Pancreas (tissue), 10 donors: ENCODE data around the gene ANXA3. TPM values are rescaled to one million over a fixed set of nuclear protein-coding genes. Genes with fewer than 3 reads are reported as not detected.
A peak's percentile ranks its signal among the peaks of the same experiment; 100 is the strongest.

Experiments used
- ATAC-seq, 4 donors: fragments of 200-7000 bp; cut with Tn5 transposase; one replicate each; pipeline versions ENCODE4 v1.8.0 to v1.9.1; 2020; ENCODE audit warnings: mild to moderate bottlenecking in 4 of 4, moderate library complexity in 4 of 4
- DNase-seq, 6 donors: peaks; one replicate each; pipeline ENCODE4 v3.0.0-alpha.2; 2020
- FAIRE-seq: peaks from 2 replicates; lab custom pipeline; 2012; peaks lifted over from hg19 to GRCh38; lab: Jason Lieb, UNC
- H3K27ac ChIP-seq, 4 donors: fragments of 200-600 bp; sonication (generic); 1 replicate in 3 of 4; 2 replicates in 1 of 4; pipeline versions ENCODE4 v1.5.0 to v1.8.0; 2020
- H3K27me3 ChIP-seq, 4 donors: fragments of 200-600 bp; one replicate each; pipeline ENCODE4 v1.8.0; 2021
- H3K36me3 ChIP-seq, 3 donors: fragments of 200-600 bp; sonication (generic) in 1 of 3; one replicate each; pipeline versions ENCODE4 v1.5.0 to v1.8.0; 2020 to 2021
- H3K4me1 ChIP-seq, 3 donors: fragments of 200-600 bp; one replicate each; pipeline ENCODE4 v1.8.0; 2021
- H3K4me3 ChIP-seq, 4 donors: fragments of 200-600 bp; sonication (generic) in 2 of 4; one replicate each; pipeline versions ENCODE4 v1.5.0 to v1.8.0; 2020 to 2021
- H3K9me3 ChIP-seq, 4 donors: fragments of 200-600 bp; one replicate each; pipeline ENCODE4 v1.8.0; 2021
- CTCF ChIP-seq, 4 donors: fragments of 200-600 bp; sonication (generic) in 3 of 4; IDR thresholded peaks; one replicate each; pipeline versions ENCODE4 v1.5.0 to v1.8.0; 2021; ENCODE audit warnings: antibody characterized with exemption in 4 of 4
- WGBS, 2 donors: extraction: QIAGEN DNeasy Blood & Tissue Kit; methylation state at CpG; one replicate each; pipeline ENCODE4 v1.1.7; 2013; 5-methylcytosine and 5-hydroxymethylcytosine counted together
- intact Hi-C, 3 donors: fragments of 100-400 bp; cut with DNase I; formaldehyde crosslinking; loops; one replicate each; pipeline versions ENCODE4 v1.11.1 to v1.14.2; 2022
- polyA plus RNA-seq, 2 donors: library from polyadenylated mRNA; stranded (reverse); fragments of 200-250 nt; gene quantifications; one replicate each; pipeline ENCODE4 v1.2.3, GENCODE V29; 2013
- total RNA-seq, 6 donors: library from RNA; stranded (reverse); fragmentation: NEBNext Ultra II Directional in 4 of 6; extraction: Animal tissue kit (Norgen Biotek cat#: 25700) in 4 of 6; gene quantifications; one replicate each; pipeline versions ENCODE4 v1.2.1 to v1.2.4, GENCODE V29; 2021 to 2023
- donor health status: healthy with polysubstance abuse.
- donor health status: DM: no; HTN: no; CAD: no; lungs with moderate emphysema.
- donor health status: DM: no; HTN: no; CAD: no.
- donor health status: control.
- donor health status: control.
- donor health status: Bipolar disorder and iron deficiency.
- donor health status: DM: yes; HTN: yes; CAD: no.
- donor health status: DM: no; HTN: no; CAD: no.
- donor health status: DM: no; HTN: no; CAD: no.
- donor health status: DM: yes; HTN: yes; CAD: no.

ANXA3 gene
- total and polyA plus RNA-seq, 8 donors: 18.7 to 64.8 (median 29.6) TPM

- TF ChIP-seq CTCF (IDR thresholded peaks at IDR 0.05): no peak
- intact Hi-C loops: loop anchor here in 1 of 3 donors (10.0 kb wide), 1 partner anchor 262 kb away; no protein-coding TSS in a partner anchor
- H3K4me3 ChIP-seq: no peak overlapping the region
- FAIRE-seq: no peak
- H3K36me3 ChIP-seq: no peaks in the 10 kb centered on the region
- no peaks in the 10 kb centered on the region for H3K4me1 ChIP-seq
- H3K27ac ChIP-seq: no peak overlapping the region
- WGBS, 2 donors: 74 to 79% methylated on average over 3 of the region's 3 CpGs
- no peak for DNase-seq
- peak in 2 of 4 donors; percentile 44 to 68 for ATAC-seq
- H3K27me3 ChIP-seq: no peaks in the 10 kb centered on the region
- H3K9me3 ChIP-seq: no peaks in the 10 kb centered on the region
These were observed 50.8 kb downstream of the ANXA3 start for GRCh38 chr4:78602334-78602733.

GRCh38 chr4:78603384-78603783 lies 51.8 kb downstream of the ANXA3 start:
- H3K36me3 ChIP-seq: no peaks in the 10 kb centered on the region
- ATAC-seq (no peak), DNase-seq (no peak), FAIRE-seq (no peak)
- no peak overlapping the region for H3K4me3 ChIP-seq
- H3K27me3 ChIP-seq: no peaks in the 10 kb centered on the region
- H3K9me3 ChIP-seq: no peaks in the 10 kb centered on the region
- no peak overlapping the region for H3K27ac ChIP-seq
- H3K4me1 ChIP-seq: no peaks in the 10 kb centered on the region
- intact Hi-C loops: loop anchor here in 1 of 3 donors (10.0 kb wide), 1 partner anchor 261 kb away; no protein-coding TSS in a partner anchor
- 84 to 91% methylated on average over 3 of the region's 3 CpGs for WGBS, 2 donors
- no peak for TF ChIP-seq CTCF (IDR thresholded peaks at IDR 0.05)

GRCh38 chr4:78604988-78605387 lies 53.4 kb downstream of the ANXA3 start:
- no peaks in the 10 kb centered on the region for H3K36me3 ChIP-seq
- intact Hi-C loops: loop anchor here in 1 of 3 donors (10.0 kb wide), 1 partner anchor 260 kb away; no protein-coding TSS in a partner anchor
- TF ChIP-seq CTCF (IDR thresholded peaks at IDR 0.05): no peak
- no peak for FAIRE-seq
- H3K9me3 ChIP-seq: no peaks in the 10 kb centered on the region
- no peak overlapping the region for H3K4me3 ChIP-seq
- WGBS, 2 donors: 70 to 86% methylated on average over 2 of the region's 2 CpGs
- no peaks in the 10 kb centered on the region for H3K27me3 ChIP-seq
- no peak overlapping the region for H3K27ac ChIP-seq
- H3K4me1 ChIP-seq: no peaks in the 10 kb centered on the region
- no peak for DNase-seq
- no peak for ATAC-seq

- DNase-seq (no peak), FAIRE-seq (no peak), ATAC-seq (no peak)
- H3K36me3 ChIP-seq: no peaks in the 10 kb centered on the region
- intact Hi-C loops: loop anchor here in 1 of 3 donors (10.0 kb wide), 1 partner anchor 259 kb away; no protein-coding TSS in a partner anchor
- H3K27ac ChIP-seq: no peak overlapping the region
- H3K4me1 ChIP-seq: no peaks in the 10 kb centered on the region
- H3K9me3 ChIP-seq: no peaks in the 10 kb centered on the region
- no peak overlapping the region for H3K4me3 ChIP-seq
- 84 to 90% methylated on average over 3 of the region's 3 CpGs for WGBS, 2 donors
- no peak for TF ChIP-seq CTCF (IDR thresholded peaks at IDR 0.05)
- no peaks in the 10 kb centered on the region for H3K27me3 ChIP-seq
These were observed 54.5 kb downstream of the ANXA3 start for GRCh38 chr4:78606035-78606434.

GRCh38 chr4:78606530-78607095 lies 55.0 kb downstream of the ANXA3 start:
- H3K27ac ChIP-seq: no peak overlapping the region
- intact Hi-C loops: loop anchor here in 1 of 3 donors (10.0 kb wide), 1 partner anchor 258 kb away; no protein-coding TSS in a partner anchor
- H3K36me3 ChIP-seq: no peaks in the 10 kb centered on the region
- H3K27me3 ChIP-seq: no peaks in the 10 kb centered on the region
- WGBS, 2 donors: 93 to 94% methylated on average over 1 of the region's 1 CpG
- H3K4me1 ChIP-seq: no peaks in the 10 kb centered on the region
- no peak for DNase-seq
- H3K4me3 ChIP-seq: no peak overlapping the region
- no peak for TF ChIP-seq CTCF (IDR thresholded peaks at IDR 0.05)
- no peaks in the 10 kb centered on the region for H3K9me3 ChIP-seq
- FAIRE-seq: no peak
- no peak for ATAC-seq
